Loucy (cell line): Measurements from ENCODE around the gene BACH1.

Experiments used
- CTCF ChIP-seq: fragments of 200-600 bp; sonication (generic); conservative IDR thresholded peaks from 2 replicates; pipeline ENCODE4 v1.5.1; 2014; ENCODE audit warnings: mild to moderate bottlenecking, antibody characterized with exemption, low read length
- EZH2phosphoT487 ChIP-seq: fragments of 200-600 bp; IDR thresholded peaks from 2 replicates; pipeline ENCODE4 v1.6.1; 2018; ENCODE audit warnings: antibody characterized with exemption, mild to moderate bottlenecking, moderate library complexity, borderline replicate concordance

- no peak for TF ChIP-seq CTCF
- no peak for TF ChIP-seq EZH2phosphoT487
These were observed 9.4 kb upstream of the BACH1 start for GRCh38 chr21:29289317-29289716.
